Measurements from ENCODE around the gene RNASE1. TPM values are rescaled to one million over a fixed set of nuclear protein-coding genes. Genes with fewer than 3 reads are reported as not detected.

RNASE1 gene
- polyA plus RNA-seq, 4 donors = 154 to 359 (median 175) TPM

GRCh38 chr14:20809917-20810316 is 7.3 kb upstream of the RNASE1 start:
- DNase-seq (ENCODE audit: low read depth in 4 of 4, low spot score in 3 of 4) = no peak

- no peak for DNase-seq (ENCODE audit: low read depth in 4 of 4, low spot score in 3 of 4)
Observed at GRCh38 chr14:20808162-20808483, 5.5 kb upstream of the RNASE1 start.

GRCh38 chr14:20807304-20808161 is 4.9 kb upstream of the RNASE1 start:
- DNase-seq (ENCODE audit: low read depth in 4 of 4, low spot score in 3 of 4) = no peak

GRCh38 chr14:20805485-20805884 is 2.8 kb upstream of the RNASE1 start:
- no peak for DNase-seq (ENCODE audit: low read depth in 4 of 4, low spot score in 3 of 4)

GRCh38 chr14:20803223-20803622 is 579 bp upstream of the RNASE1 start:
- no peak for DNase-seq (ENCODE audit: low read depth in 4 of 4, low spot score in 3 of 4)

- no peak for DNase-seq (ENCODE audit: low read depth in 4 of 4, low spot score in 3 of 4)
Observed at GRCh38 chr14:20801726-20802125, 918 bp downstream of the RNASE1 start.

GRCh38 chr14:20799892-20800544 is 2.6 kb downstream of the RNASE1 start:
- DNase-seq (ENCODE audit: low read depth in 4 of 4, low spot score in 3 of 4) = peak in 1 of 4 donors; percentile 18

- DNase-seq (ENCODE audit: low read depth in 4 of 4, low spot score in 3 of 4) = no peak
Observed at GRCh38 chr14:20799456-20799891, 3.2 kb downstream of the RNASE1 start.

- DNase-seq (ENCODE audit: low read depth in 4 of 4, low spot score in 3 of 4) = no peak
Observed at GRCh38 chr14:20798932-20799331, 3.7 kb downstream of the RNASE1 start.

GRCh38 chr14:20798318-20798717 is 4.3 kb downstream of the RNASE1 start:
- DNase-seq (ENCODE audit: low read depth in 4 of 4, low spot score in 3 of 4) = no peak

GRCh38 chr14:20797164-20797563 is 5.5 kb downstream of the RNASE1 start:
- no peak for DNase-seq (ENCODE audit: low read depth in 4 of 4, low spot score in 3 of 4)

- no peak for DNase-seq (ENCODE audit: low read depth in 4 of 4, low spot score in 3 of 4)
Observed at GRCh38 chr14:20794644-20795369, 7.8 kb downstream of the RNASE1 start.

GRCh38 chr14:20792556-20792955 is 10.1 kb downstream of the RNASE1 start:
- no peak for DNase-seq (ENCODE audit: low read depth in 4 of 4, low spot score in 3 of 4)

GRCh38 chr14:20791597-20791996 is 11.0 kb downstream of the RNASE1 start:
- DNase-seq (ENCODE audit: low read depth in 4 of 4, low spot score in 3 of 4) = no peak

- DNase-seq (ENCODE audit: low read depth in 4 of 4, low spot score in 3 of 4) = no peak
Observed at GRCh38 chr14:20791187-20791586, 11.5 kb downstream of the RNASE1 start.

- no peak for DNase-seq (ENCODE audit: low read depth in 4 of 4, low spot score in 3 of 4)
Observed at GRCh38 chr14:20790464-20791116, 12.1 kb downstream of the RNASE1 start.

- no peak for DNase-seq (ENCODE audit: low read depth in 4 of 4, low spot score in 3 of 4)
Observed at GRCh38 chr14:20789230-20789813, 13.3 kb downstream of the RNASE1 start.

GRCh38 chr14:20787025-20787424 is 15.6 kb downstream of the RNASE1 start:
- no peak for DNase-seq (ENCODE audit: low read depth in 4 of 4, low spot score in 3 of 4)

GRCh38 chr14:20782280-20782890 is 20.3 kb downstream of the RNASE1 start:
- DNase-seq (ENCODE audit: low read depth in 4 of 4, low spot score in 3 of 4) = peak in 1 of 4 donors; percentile 24

GRCh38 chr14:20781803-20782202 is 20.8 kb downstream of the RNASE1 start:
- DNase-seq (ENCODE audit: low read depth in 4 of 4, low spot score in 3 of 4) = no peak

All from left renal pelvis (tissue), 4 donors.